HG02642 (cell line): Measurements from ENCODE around the gene BICD2.

Source experiments
- ATAC-seq: cut with Tn5 transposase; IDR thresholded peaks from one replicate; pipeline ENCODE4 v1.9.1; 2021; ENCODE audit warnings: mild to moderate bottlenecking; ENCODE audit not compliant: unreplicated experiment, poor library complexity

The BICD2 gene

GRCh38 chr9:92749071-92749933 lies 15.3 kb downstream of the BICD2 start:
- no peak for ATAC-seq

GRCh38 chr9:92748233-92748497 lies 16.5 kb downstream of the BICD2 start:
- no peak for ATAC-seq

- ATAC-seq, result no peak
Measured at GRCh38 chr9:92747459-92748232, 17.0 kb downstream of the BICD2 start.

- ATAC-seq, result no peak
Measured at GRCh38 chr9:92746567-92747458, 17.8 kb downstream of the BICD2 start.

GRCh38 chr9:92745881-92746280 lies 18.8 kb downstream of the BICD2 start:
- no peak for ATAC-seq

- ATAC-seq, result no peak
Measured at GRCh38 chr9:92745331-92745730, 19.3 kb downstream of the BICD2 start.

- ATAC-seq, result no peak
Measured at GRCh38 chr9:92740969-92741368, 23.7 kb downstream of the BICD2 start.

- ATAC-seq, result no peak
Measured at GRCh38 chr9:92740446-92740961, 24.1 kb downstream of the BICD2 start.

- no peak for ATAC-seq
Measured at GRCh38 chr9:92740009-92740408, 24.6 kb downstream of the BICD2 start.

GRCh38 chr9:92739346-92739970 lies 25.2 kb downstream of the BICD2 start:
- no peak for ATAC-seq

- no peak for ATAC-seq
Measured at GRCh38 chr9:92738661-92739081, 26.0 kb downstream of the BICD2 start.

GRCh38 chr9:92737611-92738299 lies 26.9 kb downstream of the BICD2 start:
- ATAC-seq, result no peak

GRCh38 chr9:92737216-92737606 lies 27.4 kb downstream of the BICD2 start:
- ATAC-seq, result no peak

- no peak for ATAC-seq
Measured at GRCh38 chr9:92736563-92737215, 27.9 kb downstream of the BICD2 start.

GRCh38 chr9:92735636-92736562 lies 28.7 kb downstream of the BICD2 start:
- no peak for ATAC-seq

GRCh38 chr9:92734931-92735635 lies 29.6 kb downstream of the BICD2 start:
- no peak for ATAC-seq

GRCh38 chr9:92730897-92731296 lies 33.7 kb downstream of the BICD2 start:
- ATAC-seq, result no peak
